Measurements from ENCODE around the gene NR3C2. TPM values are rescaled to one million over a fixed set of nuclear protein-coding genes. Genes with fewer than 3 reads are reported as not detected.

Gene NR3C2
- total RNA-seq, 4 donors from 2014 or later = 13.1 to 24.1 (median 14.6) TPM

DNA sequence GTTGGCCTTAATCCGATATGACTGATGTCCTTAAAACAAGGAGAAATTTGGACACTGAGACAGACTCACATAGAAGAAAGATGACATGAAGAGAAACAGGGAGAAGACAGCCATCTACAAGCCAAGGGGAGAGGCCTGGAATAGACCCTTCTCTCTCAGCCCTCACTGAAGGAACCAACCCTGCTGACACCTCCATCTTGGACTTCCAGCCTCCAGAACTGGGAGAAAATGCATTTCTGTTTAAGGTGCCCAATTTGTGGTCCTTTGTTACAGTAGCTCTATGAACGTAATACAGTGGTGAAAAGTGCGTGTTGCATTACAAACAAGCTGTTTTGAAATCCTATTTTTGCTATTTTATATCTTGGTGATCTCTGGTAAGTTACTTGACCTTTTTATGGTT, 366.8 kb downstream of the NR3C2 start:
- WGBS, 2 donors = 99 to 100% methylated on average over 3 of the region's 3 CpGs
- DNase-seq (ENCODE audit: low spot score in 2 of 2) = no peak
- H3K27me3 ChIP-seq = no peaks in the 10 kb centered on the region
- no peak overlapping the region for H3K4me3 ChIP-seq
- TF ChIP-seq, protein P1, sequence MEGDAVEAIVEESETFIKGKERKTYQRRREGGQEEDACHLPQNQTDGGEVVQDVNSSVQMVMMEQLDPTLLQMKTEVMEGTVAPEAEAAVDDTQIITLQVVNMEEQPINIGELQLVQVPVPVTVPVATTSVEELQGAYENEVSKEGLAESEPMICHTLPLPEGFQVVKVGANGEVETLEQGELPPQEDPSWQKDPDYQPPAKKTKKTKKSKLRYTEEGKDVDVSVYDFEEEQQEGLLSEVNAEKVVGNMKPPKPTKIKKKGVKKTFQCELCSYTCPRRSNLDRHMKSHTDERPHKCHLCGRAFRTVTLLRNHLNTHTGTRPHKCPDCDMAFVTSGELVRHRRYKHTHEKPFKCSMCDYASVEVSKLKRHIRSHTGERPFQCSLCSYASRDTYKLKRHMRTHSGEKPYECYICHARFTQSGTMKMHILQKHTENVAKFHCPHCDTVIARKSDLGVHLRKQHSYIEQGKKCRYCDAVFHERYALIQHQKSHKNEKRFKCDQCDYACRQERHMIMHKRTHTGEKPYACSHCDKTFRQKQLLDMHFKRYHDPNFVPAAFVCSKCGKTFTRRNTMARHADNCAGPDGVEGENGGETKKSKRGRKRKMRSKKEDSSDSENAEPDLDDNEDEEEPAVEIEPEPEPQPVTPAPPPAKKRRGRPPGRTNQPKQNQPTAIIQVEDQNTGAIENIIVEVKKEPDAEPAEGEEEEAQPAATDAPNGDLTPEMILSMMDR (IDR thresholded peaks at IDR 0.05) = no peak
- TF ChIP-seq POLR2A (IDR thresholded peaks at IDR 0.05) (no peak), EP300 (IDR thresholded peaks at IDR 0.05) (no peak)
- peaks cover 0 to 98% (median 4%) of the 10 kb centered on the region in 3 donors for H3K36me3 ChIP-seq
- peaks cover 0 to 25% (median 4%) of the 10 kb centered on the region in 4 donors for H3K9me3 ChIP-seq
- H3K27ac ChIP-seq = no peak overlapping the region
- H3K4me1 ChIP-seq = peaks cover 0 to 10% (median 0%) of the 10 kb centered on the region in 4 donors

DNA sequence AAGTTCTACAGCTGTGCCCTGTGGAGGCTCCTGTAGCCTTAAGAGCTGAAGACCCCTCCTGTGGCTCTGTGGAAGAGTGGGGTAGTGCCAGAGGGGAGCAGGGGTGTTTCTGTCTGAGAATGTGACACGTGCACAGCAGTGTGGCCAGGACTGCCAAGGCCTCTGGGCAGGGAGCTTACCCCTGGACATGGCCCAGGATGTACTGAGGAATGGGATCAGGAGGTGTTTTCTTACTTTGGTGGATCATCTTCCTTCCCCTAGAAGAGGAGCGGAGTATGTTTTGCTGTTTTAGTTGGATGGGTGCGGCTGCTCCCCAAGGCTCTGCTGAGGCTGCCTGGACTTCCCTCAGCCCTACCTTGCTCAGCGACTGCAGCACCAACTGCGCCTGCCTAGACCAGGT, 367.8 kb downstream of the NR3C2 start:
- DNase-seq (ENCODE audit: low spot score in 2 of 2) = no peak
- H3K27me3 ChIP-seq = no peaks in the 10 kb centered on the region
- no peak for TF ChIP-seq POLR2A (IDR thresholded peaks at IDR 0.05)
- TF ChIP-seq EP300 (IDR thresholded peaks at IDR 0.05) = no peak
- TF ChIP-seq, protein P1 (IDR thresholded peaks at IDR 0.05) = no peak
- WGBS, 2 donors = 93 to 98% methylated on average over 3 to 5 of the region's 5 CpGs
- no peak overlapping the region for H3K27ac ChIP-seq
- H3K4me3 ChIP-seq = no peak overlapping the region
- peaks cover 0 to 17% (median 2%) of the 10 kb centered on the region in 4 donors for H3K4me1 ChIP-seq
- peaks cover 0 to 89% (median 4%) of the 10 kb centered on the region in 3 donors for H3K36me3 ChIP-seq
- peaks cover 0 to 25% (median 4%) of the 10 kb centered on the region in 4 donors for H3K9me3 ChIP-seq

DNA sequence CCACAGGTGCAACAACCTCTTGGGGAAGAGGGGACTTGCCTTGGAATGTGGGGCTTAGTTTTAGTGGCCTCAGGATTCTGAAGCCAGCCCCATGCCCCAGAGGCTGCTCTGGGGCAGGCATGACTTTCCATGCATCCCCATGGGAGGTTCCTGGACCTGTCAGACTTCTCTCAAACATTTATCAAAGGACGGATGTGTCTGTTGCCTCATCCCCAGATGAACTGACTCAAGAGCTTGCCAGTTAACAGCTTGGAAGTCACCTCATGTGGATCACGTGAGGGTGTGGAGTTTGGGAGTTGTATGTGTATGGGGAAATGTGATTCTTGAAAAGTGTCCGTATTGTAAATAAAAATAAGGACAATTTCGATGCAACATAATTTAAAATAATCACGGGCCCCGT, 368.9 kb downstream of the NR3C2 start:
- H3K4me3 ChIP-seq = no peak overlapping the region
- no peaks in the 10 kb centered on the region for H3K27me3 ChIP-seq
- peaks cover 0 to 25% (median 4%) of the 10 kb centered on the region in 4 donors for H3K9me3 ChIP-seq
- TF ChIP-seq POLR2A (IDR thresholded peaks at IDR 0.05) = no peak
- 93 to 95% methylated on average over 6 of the region's 6 CpGs for WGBS, 2 donors
- H3K4me1 ChIP-seq = peaks cover 0 to 25% (median 5%) of the 10 kb centered on the region in 4 donors
- DNase-seq (ENCODE audit: low spot score in 2 of 2) = no peak
- H3K36me3 ChIP-seq = peaks cover 0 to 77% (median 4%) of the 10 kb centered on the region in 3 donors
- no peak overlapping the region for H3K27ac ChIP-seq

DNA sequence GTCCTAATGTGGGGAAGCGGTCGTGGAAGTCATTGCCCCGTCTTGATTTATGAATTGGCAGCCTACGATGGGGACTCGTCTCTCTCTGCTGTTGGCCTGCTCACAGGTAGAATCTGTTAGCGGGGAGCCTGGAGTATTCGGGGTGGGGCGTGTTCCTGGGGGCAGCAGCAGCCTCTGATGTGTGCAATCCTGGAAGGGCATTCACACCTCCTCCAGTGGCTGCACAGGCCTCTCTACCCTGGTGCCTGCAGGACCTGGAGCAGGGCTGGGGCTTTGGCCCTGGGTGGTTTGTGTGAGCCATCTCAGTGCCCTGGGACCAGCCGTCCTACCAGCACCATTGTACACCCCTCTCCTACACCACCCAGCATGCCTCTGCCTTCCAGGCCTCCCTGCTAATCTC, 369.4 kb downstream of the NR3C2 start:
- Histone ChIP-seq H3K4me3 (no peak overlapping the region), H3K36me3 (peaks cover 0 to 74% (median 4%) of the 10 kb centered on the region in 3 donors), H3K27me3 (no peaks in the 10 kb centered on the region), H3K4me1 (peaks cover 0 to 24% (median 5%) of the 10 kb centered on the region in 4 donors), H3K9me3 (peaks cover 0 to 25% (median 4%) of the 10 kb centered on the region in 4 donors), H3K27ac (no peak overlapping the region)
- 93 to 97% methylated on average over 9 of the region's 9 CpGs for WGBS, 2 donors
- TF ChIP-seq, protein P1 (IDR thresholded peaks at IDR 0.05) = no peak
- TF ChIP-seq POLR2A (IDR thresholded peaks at IDR 0.05) (no peak), EP300 (IDR thresholded peaks at IDR 0.05) (no peak)
- no peak for DNase-seq (ENCODE audit: low spot score in 2 of 2)

DNA sequence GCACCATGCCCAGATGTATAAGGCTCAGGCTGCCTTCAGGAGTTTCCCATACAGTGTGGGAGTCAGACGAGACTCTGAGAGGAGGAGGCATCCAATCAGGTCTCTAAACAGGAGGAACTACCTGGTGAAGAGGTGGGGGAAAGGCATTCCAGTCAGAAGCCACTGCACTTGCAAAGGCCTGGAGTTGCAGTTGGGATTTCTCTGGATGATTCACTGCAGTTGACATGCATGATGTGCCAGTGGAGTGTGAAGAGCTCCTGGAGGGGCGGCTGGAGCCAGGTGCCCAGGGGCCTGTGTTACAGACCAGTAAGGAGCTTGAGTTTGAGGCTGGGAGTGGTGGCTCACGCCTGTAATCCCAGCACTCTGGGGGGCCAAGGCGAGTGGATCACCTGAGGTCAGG, 371.2 kb downstream of the NR3C2 start:
- H3K4me3 ChIP-seq = no peak overlapping the region
- TF ChIP-seq POLR2A (IDR thresholded peaks at IDR 0.05) (no peak), EP300 (IDR thresholded peaks at IDR 0.05) (no peak)
- TF ChIP-seq, protein P1 (IDR thresholded peaks at IDR 0.05) = no peak
- 88 to 90% methylated on average over 4 of the region's 4 CpGs for whole genome bisulfite sequencing, 2 donors
- H3K9me3 ChIP-seq = peaks cover 0 to 24% (median 4%) of the 10 kb centered on the region in 4 donors
- DNase-seq (ENCODE audit: low spot score in 2 of 2) = no peak
- H3K4me1 ChIP-seq = peaks cover 0 to 35% (median 5%) of the 10 kb centered on the region in 4 donors
- H3K36me3 ChIP-seq = peaks cover 0 to 75% (median 4%) of the 10 kb centered on the region in 3 donors
- no peaks in the 10 kb centered on the region for H3K27me3 ChIP-seq
- H3K27ac ChIP-seq = no peak overlapping the region

DNA sequence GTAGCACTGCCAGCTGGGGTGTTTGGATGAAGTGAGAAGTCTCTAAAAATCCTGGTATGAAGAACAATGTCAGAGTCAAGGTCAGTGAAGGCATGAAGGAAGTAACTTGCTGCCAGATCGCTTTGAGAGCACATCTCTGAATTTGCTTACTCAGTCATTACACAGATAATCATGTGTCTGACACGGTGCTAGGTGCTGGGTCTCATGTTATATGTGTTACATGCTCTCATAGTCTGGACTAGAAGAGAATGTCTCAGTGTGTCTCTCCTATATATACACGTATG, 372.4 kb downstream of the NR3C2 start:
- Histone ChIP-seq H3K9me3 (peaks cover 0 to 13% (median 3%) of the 10 kb centered on the region in 4 donors), H3K27me3 (no peaks in the 10 kb centered on the region), H3K27ac (no peak overlapping the region), H3K36me3 (peaks cover 0 to 72% (median 0%) of the 10 kb centered on the region in 3 donors), H3K4me3 (no peak overlapping the region), H3K4me1 (peaks cover 0 to 42% (median 5%) of the 10 kb centered on the region in 4 donors)
- DNase-seq (ENCODE audit: low spot score in 2 of 2) = no peak
- TF ChIP-seq, protein P1 (IDR thresholded peaks at IDR 0.05) = no peak
- TF ChIP-seq EP300 (IDR thresholded peaks at IDR 0.05) (no peak), POLR2A (IDR thresholded peaks at IDR 0.05) (no peak)
- 32 to 40% methylated on average over 3 of the region's 3 CpGs for WGBS, 2 donors

Measured in tibial nerve (tissue), 4 donors.